Cardiac fibroblast (primary cell): ENCODE results near the gene NXN.
A peak's percentile ranks its signal among the peaks of the same experiment; 100 is the strongest.
"Not testable (repeated sequence)": the region's sequence is repeated elsewhere in the genome, so short reads cannot be mapped to it uniquely, and the experiment has no call there.

Experiments used
- DNase-seq, 2 donors: peaks; one replicate each; pipeline versions ENCODE4 v3.0.0 to v3.0.0-alpha.2; 2010; ENCODE audit warnings: low read depth in 2 of 2
- H3K4me3 ChIP-seq, 2 donors: replicated peaks in 1 of 2; 1 replicate in 1 of 2; 2 replicates in 1 of 2; pipeline ENCODE4 v1.5.1; 2011; ENCODE audit warnings: low read depth in 2 of 2, low read length in 2 of 2, mild to moderate bottlenecking in 2 of 2, moderate library complexity in 1 of 2
- CTCF ChIP-seq: IDR thresholded peaks from one replicate; pipeline ENCODE4 v1.5.1; 2011; ENCODE audit warnings: low read depth, mild to moderate bottlenecking, low read length, inconsistent platforms

The NXN gene

GRCh38 chr17:1002412-1002753 is 22.8 kb upstream of the NXN start:
- no peak for TF ChIP-seq CTCF
- DNase-seq, result peak; percentile 43 to 78
- no peak overlapping the region for H3K4me3 ChIP-seq

GRCh38 chr17:1001640-1002411 is 22.2 kb upstream of the NXN start:
- TF ChIP-seq CTCF, result no peak
- DNase-seq, result peak; percentile 59 to 78
- no peak overlapping the region for H3K4me3 ChIP-seq

- peak; percentile 61 to 80 for DNase-seq
- H3K4me3 ChIP-seq, result no peak overlapping the region
- TF ChIP-seq CTCF, result no peak
These were observed 21.3 kb upstream of the NXN start for GRCh38 chr17:1000597-1001461.

DNA sequence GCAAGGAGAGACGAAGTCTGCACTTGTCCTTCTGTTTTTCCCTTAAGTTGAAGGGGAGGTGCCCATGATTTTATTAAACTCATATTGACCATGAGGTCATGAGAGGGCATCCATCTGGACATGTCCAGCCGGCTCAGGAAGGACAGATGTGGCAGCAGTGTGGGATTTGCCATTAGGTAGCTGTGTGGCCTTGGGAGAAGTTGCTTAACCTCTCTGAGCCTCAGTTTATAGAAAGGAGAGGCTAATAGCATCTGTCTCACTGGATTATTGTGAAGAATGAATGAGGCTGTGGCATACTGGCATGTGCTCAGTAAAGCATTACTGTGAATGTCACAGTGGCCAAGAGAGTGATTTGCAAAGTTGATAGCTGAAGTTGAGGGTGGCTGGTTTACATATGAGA is 18.5 kb upstream of the NXN start:
- DNase-seq, result no peak
- TF ChIP-seq CTCF, result no peak
- H3K4me3 ChIP-seq, result peak overlapping the region; percentile 87 to 100

DNA sequence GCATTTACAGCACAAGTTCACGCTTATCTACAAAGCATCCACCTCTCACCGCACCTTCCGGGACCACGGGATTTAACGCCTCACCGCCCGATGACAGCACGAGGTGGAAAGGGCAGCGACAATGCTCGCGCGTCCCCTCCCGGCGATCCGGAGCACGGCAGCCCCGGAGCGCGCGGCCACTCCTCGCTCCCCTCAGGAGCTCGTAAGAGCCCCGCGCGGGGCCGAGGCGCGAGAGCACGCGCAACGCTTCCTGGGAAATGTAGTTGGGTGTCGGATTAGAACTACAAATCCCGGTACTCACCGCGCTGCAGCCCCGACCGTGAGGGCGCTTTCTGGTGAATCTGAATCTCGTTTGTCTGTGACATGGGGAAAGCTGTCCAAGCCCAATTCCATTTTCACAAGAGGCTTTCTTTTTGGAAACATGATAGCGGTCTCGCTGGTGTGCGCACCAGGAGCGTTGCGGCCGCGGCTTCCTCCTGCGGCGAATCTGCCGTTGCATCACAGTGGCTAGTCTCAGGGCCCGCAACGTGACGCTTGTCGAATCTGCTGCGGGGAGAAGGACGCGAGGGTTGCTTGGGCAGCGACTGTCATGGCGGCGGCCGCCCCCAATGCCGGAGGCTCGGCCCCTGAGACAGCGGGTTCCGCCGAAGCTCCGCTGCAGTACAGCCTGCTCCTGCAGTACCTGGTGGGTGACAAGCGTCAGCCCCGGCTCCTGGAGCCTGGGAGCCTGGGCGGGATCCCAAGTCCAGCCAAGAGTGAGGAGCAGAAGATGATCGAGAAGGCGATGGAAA is 17.2 kb upstream of the NXN start, which contains the start of gene TIMM22:
Gene TIMM22 (plus strand): TSS at position 576 of the 791 bp plus-strand sequence. CDS start 14 bp downstream, at position 590.
- peak within 1 kb of the TSS; percentile 87 to 100 for H3K4me3 ChIP-seq
- TF ChIP-seq CTCF, result peak; percentile 70
- peak; percentile 99 for DNase-seq

DNA sequence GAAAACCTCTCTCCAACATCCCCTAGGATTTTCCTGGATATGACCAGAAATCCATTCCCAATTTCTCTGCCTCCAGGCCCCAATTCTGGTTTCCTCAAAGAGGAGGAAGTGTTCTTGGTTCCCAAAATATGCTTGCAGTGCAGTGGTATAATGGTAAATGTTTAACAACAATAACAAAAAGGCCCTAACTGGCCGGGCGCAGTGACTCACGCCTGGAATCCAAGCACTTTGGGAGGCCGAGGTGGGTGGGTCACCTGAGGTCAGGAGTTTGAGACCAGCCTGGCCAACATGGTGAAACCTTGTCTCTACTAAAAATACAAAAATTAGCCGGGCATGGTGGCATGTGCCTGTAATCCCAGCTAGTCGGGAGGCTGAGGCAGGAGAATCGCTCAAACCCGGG is 15.7 kb upstream of the NXN start:
- DNase-seq, H3K4me3 ChIP-seq: not testable (repeated sequence)
